GM23338 (cell line): ENCODE measurements around the gene MYL6. TPM values are rescaled to one million over a fixed set of nuclear protein-coding genes. Genes with fewer than 3 reads are reported as not detected.

Experiments used
- ATAC-seq: fragments of 200-7000 bp; cut with Tn5 transposase; 3 replicates; pipeline ENCODE4 v1.9.1; 2020
- DNase-seq: peaks from one replicate; pipeline ENCODE4 v3.0.0-alpha.2; 2015; ENCODE audit warnings: low spot score
- H2AFZ ChIP-seq: fragments of 200-600 bp; sonication (generic); 2 replicates; pipeline ENCODE4 v1.8.0; 2016; ENCODE audit warnings: antibody characterized with exemption, mild to moderate bottlenecking, moderate library complexity
- H3F3A ChIP-seq: fragments of 200-600 bp; sonication (generic); replicated peaks from 2 replicates; pipeline ENCODE4 v1.8.0; 2017; ENCODE audit warnings: antibody characterized with exemption, mixed run types, low read depth
- H3K27ac ChIP-seq: fragments of 200-600 bp; sonication (generic); 2 replicates; pipeline ENCODE4 v1.6.1; 2016; ENCODE audit warnings: low read depth
- H3K27me3 ChIP-seq: fragments of 200-600 bp; sonication (generic); 2 replicates; pipeline ENCODE4 v1.8.0; 2016; ENCODE audit warnings: mild to moderate bottlenecking, mixed run types, moderate library complexity; ENCODE audit not compliant: insufficient read depth
- H3K36me3 ChIP-seq: fragments of 200-600 bp; sonication (generic); 2 replicates; pipeline ENCODE4 v1.8.0; 2016; ENCODE audit warnings: mild to moderate bottlenecking; ENCODE audit not compliant: insufficient read depth
- H3K4me1 ChIP-seq: fragments of 200-600 bp; sonication (generic); 2 replicates; pipeline ENCODE4 v1.8.0; 2016; ENCODE audit warnings: mild to moderate bottlenecking, moderate library complexity; ENCODE audit not compliant: insufficient read depth
- H3K4me2 ChIP-seq: fragments of 200-600 bp; sonication (generic); 2 replicates; pipeline ENCODE4 v1.7.1; 2017; ENCODE audit warnings: mixed run types
- H3K4me3 ChIP-seq: fragments of 200-600 bp; sonication (generic); 2 replicates; pipeline ENCODE4 v1.6.1; 2016; ENCODE audit warnings: mixed run types
- H3K79me2 ChIP-seq: fragments of 200-600 bp; sonication (generic); replicated peaks from 2 replicates; pipeline ENCODE4 v1.8.0; 2017; ENCODE audit warnings: mild to moderate bottlenecking; ENCODE audit not compliant: insufficient read depth
- H3K9me2 ChIP-seq: fragments of 200-600 bp; sonication (generic); 2 replicates; pipeline ENCODE4 v1.8.0; 2017; ENCODE audit not compliant: insufficient read depth
- H4K20me1 ChIP-seq: fragments of 200-600 bp; sonication (generic); replicated peaks from 2 replicates; pipeline ENCODE4 v1.8.0; 2017; ENCODE audit warnings: mild to moderate bottlenecking; ENCODE audit not compliant: insufficient read depth
- H3K27ac Mint-ChIP-seq: 2 replicates; pipeline ENCODE4 v1.8.0; 2020; ENCODE audit warnings: inconsistent platforms, mild to moderate bottlenecking, moderate library complexity, mixed read lengths
- H3K27me3 Mint-ChIP-seq: 3 replicates; pipeline ENCODE4 v1.8.0; 2022; ENCODE audit warnings: low read depth, mild to moderate bottlenecking, moderate library complexity, mixed read lengths, inconsistent platforms; ENCODE audit not compliant: insufficient read depth, poor library complexity
- H3K36me3 Mint-ChIP-seq: 3 replicates; pipeline ENCODE4 v1.8.0; 2021; ENCODE audit warnings: low read depth, mild to moderate bottlenecking, inconsistent platforms, moderate library complexity, mixed read lengths
- H3K4me1 Mint-ChIP-seq: 3 replicates; pipeline ENCODE4 v1.8.0; 2020; ENCODE audit warnings: mild to moderate bottlenecking, inconsistent platforms, mixed read lengths
- H3K4me3 Mint-ChIP-seq: 3 replicates; pipeline ENCODE4 v1.8.0; 2021; ENCODE audit warnings: moderate library complexity, mild to moderate bottlenecking, inconsistent platforms, mixed read lengths
- H3K9me3 Mint-ChIP-seq: 3 replicates; pipeline ENCODE4 v1.8.0; 2020; ENCODE audit warnings: moderate library complexity, mild to moderate bottlenecking, inconsistent platforms, mixed read lengths
- CREB1 ChIP-seq: fragments of 250-450 bp; sonication (Bioruptor Pico); IDR thresholded peaks from 2 replicates; pipeline ENCODE4 v1.5.0; 2020; ENCODE audit warnings: low read depth, mild to moderate bottlenecking, moderate library complexity
- EZH2 ChIP-seq: fragments of 200-600 bp; sonication (generic); IDR thresholded peaks from one replicate; pipeline ENCODE4 v1.8.0; 2017; ENCODE audit warnings: antibody characterized with exemption, mild to moderate bottlenecking, low read depth; ENCODE audit not compliant: unreplicated experiment
- EZH2phosphoT487 ChIP-seq: fragments of 200-600 bp; sonication (generic); IDR thresholded peaks from one replicate; pipeline ENCODE4 v1.8.1; 2018; ENCODE audit warnings: antibody characterized with exemption; ENCODE audit not compliant: unreplicated experiment
- JUNB ChIP-seq: IDR thresholded peaks from one replicate; pipeline ENCODE4 v1.6.1; 2016; ENCODE audit warnings: antibody characterized with exemption; ENCODE audit not compliant: unreplicated experiment
- NANOG ChIP-seq: IDR thresholded peaks from 2 replicates; pipeline ENCODE4 v1.6.1; 2016; ENCODE audit warnings: antibody characterized with exemption, borderline replicate concordance
- POLR2AphosphoS5 ChIP-seq: IDR thresholded peaks from 2 replicates; pipeline ENCODE4 v1.6.1; 2016; ENCODE audit warnings: antibody characterized with exemption, low read depth
- STAT1 ChIP-seq: IDR thresholded peaks from one replicate; pipeline ENCODE4 v1.6.1; 2016; ENCODE audit warnings: antibody characterized with exemption; ENCODE audit not compliant: unreplicated experiment
- ZNF114 ChIP-seq: fragments of 250-450 bp; sonication (Bioruptor Pico); IDR thresholded peaks from 2 replicates; pipeline ENCODE4 v1.5.0; 2020; ENCODE audit warnings: mild to moderate bottlenecking, moderate library complexity
- ZNF331 ChIP-seq: fragments of 250-450 bp; sonication (Bioruptor Pico); IDR thresholded peaks from 2 replicates; pipeline ENCODE4 v1.5.0; 2020; ENCODE audit warnings: low read depth, mild to moderate bottlenecking, moderate library complexity
- ZNF462 ChIP-seq: fragments of 250-450 bp; sonication (Bioruptor Pico); IDR thresholded peaks from 2 replicates; pipeline ENCODE4 v1.5.0; 2020; ENCODE audit warnings: mild to moderate bottlenecking, moderate library complexity
- polyA plus RNA-seq: library from polyadenylated mRNA; unstranded; fragments of >200 nt; fragmentation: Nextera tagmentation; extraction: Ambion mirVana; gene quantifications from 2 replicates; pipeline ENCODE4 v1.2.1, GENCODE V29; 2016
- total RNA-seq: library from RNA; depleted of rRNA; stranded (reverse); fragments of >200 nt; shearing (Covaris generic); gene quantifications from 2 replicates; pipeline ENCODE4 v1.2.3, GENCODE V29; 2014
- TF ChIP-seq, protein P1 (sequence below): IDR thresholded peaks from 2 replicates; pipeline ENCODE4 v1.6.1; 2016; ENCODE audit warnings: antibody characterized with exemption
- TF ChIP-seq, protein P2 (sequence below): IDR thresholded peaks from one replicate; pipeline ENCODE4 v1.6.1; 2018; ENCODE audit warnings: antibody characterized with exemption; ENCODE audit not compliant: unreplicated experiment

MYL6 gene
- total and polyA plus RNA-seq, 2 experiments from 2014 or later: 1,092 to 1,545 TPM

- TF ChIP-seq ZNF462 (CRISPR knock-in tag): no peak
Measured at GRCh38 chr12:56163533-56164344, 5.6 kb downstream of the MYL6 start (continued).

- Histone ChIP-seq H3K4me2 (no peak overlapping the region), H3K4me1 (peaks cover 40% of the 10 kb centered on the region), H3K79me2 (peaks cover 20% of the 10 kb centered on the region), H3K4me3 (no peak overlapping the region), H3K9me2 (no peaks in the 10 kb centered on the region), H2AFZ (no peak overlapping the region), H3K27me3 (no peaks in the 10 kb centered on the region), H3K36me3 (peaks cover 67% of the 10 kb centered on the region), H4K20me1 (peaks cover 25% of the 10 kb centered on the region), H3K27ac (0 out of 2 replicates have a peak overlapping the region, but pooled peaks have one; percentile 98), H3F3A (peaks cover 59% of the 10 kb centered on the region)
- H3K4me3 Mint-ChIP-seq: no peak overlapping the region
- peaks cover 93% of the 10 kb centered on the region for H3K36me3 Mint-ChIP-seq
- H3K4me1 Mint-ChIP-seq: peaks cover 46% of the 10 kb centered on the region
- no peaks in the 10 kb centered on the region for H3K9me3 Mint-ChIP-seq
- DNase-seq (no peak), ATAC-seq (0 out of 3 replicates have a peak, but pooled peaks have one; percentile 0)
- H3K27me3 Mint-ChIP-seq: peaks cover 36% of the 10 kb centered on the region
- H3K27ac Mint-ChIP-seq: no peak overlapping the region; the same call in 1 of the 2 replicates
- TF ChIP-seq POLR2AphosphoS5: no peak
- no peak for TF ChIP-seq STAT1
- no peak for TF ChIP-seq ZNF114 (CRISPR knock-in tag)
- no peak for TF ChIP-seq ZNF331 (CRISPR knock-in tag)
- TF ChIP-seq JUNB: no peak
- no peak for TF ChIP-seq CREB1
- no peak for TF ChIP-seq NANOG
- TF ChIP-seq EZH2phosphoT487: no peak
- TF ChIP-seq, protein P1, sequence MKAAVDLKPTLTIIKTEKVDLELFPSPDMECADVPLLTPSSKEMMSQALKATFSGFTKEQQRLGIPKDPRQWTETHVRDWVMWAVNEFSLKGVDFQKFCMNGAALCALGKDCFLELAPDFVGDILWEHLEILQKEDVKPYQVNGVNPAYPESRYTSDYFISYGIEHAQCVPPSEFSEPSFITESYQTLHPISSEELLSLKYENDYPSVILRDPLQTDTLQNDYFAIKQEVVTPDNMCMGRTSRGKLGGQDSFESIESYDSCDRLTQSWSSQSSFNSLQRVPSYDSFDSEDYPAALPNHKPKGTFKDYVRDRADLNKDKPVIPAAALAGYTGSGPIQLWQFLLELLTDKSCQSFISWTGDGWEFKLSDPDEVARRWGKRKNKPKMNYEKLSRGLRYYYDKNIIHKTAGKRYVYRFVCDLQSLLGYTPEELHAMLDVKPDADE: no peak
- no peak for TF ChIP-seq EZH2
- TF ChIP-seq, protein P2, sequence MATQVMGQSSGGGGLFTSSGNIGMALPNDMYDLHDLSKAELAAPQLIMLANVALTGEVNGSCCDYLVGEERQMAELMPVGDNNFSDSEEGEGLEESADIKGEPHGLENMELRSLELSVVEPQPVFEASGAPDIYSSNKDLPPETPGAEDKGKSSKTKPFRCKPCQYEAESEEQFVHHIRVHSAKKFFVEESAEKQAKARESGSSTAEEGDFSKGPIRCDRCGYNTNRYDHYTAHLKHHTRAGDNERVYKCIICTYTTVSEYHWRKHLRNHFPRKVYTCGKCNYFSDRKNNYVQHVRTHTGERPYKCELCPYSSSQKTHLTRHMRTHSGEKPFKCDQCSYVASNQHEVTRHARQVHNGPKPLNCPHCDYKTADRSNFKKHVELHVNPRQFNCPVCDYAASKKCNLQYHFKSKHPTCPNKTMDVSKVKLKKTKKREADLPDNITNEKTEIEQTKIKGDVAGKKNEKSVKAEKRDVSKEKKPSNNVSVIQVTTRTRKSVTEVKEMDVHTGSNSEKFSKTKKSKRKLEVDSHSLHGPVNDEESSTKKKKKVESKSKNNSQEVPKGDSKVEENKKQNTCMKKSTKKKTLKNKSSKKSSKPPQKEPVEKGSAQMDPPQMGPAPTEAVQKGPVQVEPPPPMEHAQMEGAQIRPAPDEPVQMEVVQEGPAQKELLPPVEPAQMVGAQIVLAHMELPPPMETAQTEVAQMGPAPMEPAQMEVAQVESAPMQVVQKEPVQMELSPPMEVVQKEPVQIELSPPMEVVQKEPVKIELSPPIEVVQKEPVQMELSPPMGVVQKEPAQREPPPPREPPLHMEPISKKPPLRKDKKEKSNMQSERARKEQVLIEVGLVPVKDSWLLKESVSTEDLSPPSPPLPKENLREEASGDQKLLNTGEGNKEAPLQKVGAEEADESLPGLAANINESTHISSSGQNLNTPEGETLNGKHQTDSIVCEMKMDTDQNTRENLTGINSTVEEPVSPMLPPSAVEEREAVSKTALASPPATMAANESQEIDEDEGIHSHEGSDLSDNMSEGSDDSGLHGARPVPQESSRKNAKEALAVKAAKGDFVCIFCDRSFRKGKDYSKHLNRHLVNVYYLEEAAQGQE: no peak
Measured at GRCh38 chr12:56164345-56164729, 6.2 kb downstream of the MYL6 start.
